ENCODE data around the gene MYL5. TPM values are rescaled to one million over a fixed set of nuclear protein-coding genes. Genes with fewer than 3 reads are reported as not detected.

The MYL5 gene
- total and polyA plus RNA-seq, 10 of the 15 experiments (the other 5 are each of a cell fraction or from before 2014, with no cell fraction given): 1.2 to 13.8 (median 7.1) TPM

GRCh38 chr4:718460-718859, 44.1 kb downstream of the MYL5 start:
- no peak overlapping the region for H3K9ac ChIP-seq (ENCODE audit: control insufficient read depth, insufficient read depth, low read length)
- ChIA-PET CTCF (no interaction called here), POLR2A (no interaction called here), RAD21 (ENCODE audit: unreplicated experiment) (no interaction called here), SMC1A (ENCODE audit: uncharacterized antibody, unreplicated experiment) (no interaction called here)
- no peaks in the 10 kb centered on the region for H3K27me3 ChIP-seq (replicated peaks in 1 of 2; ENCODE audit: control insufficient read depth in 2 of 2, insufficient read depth in 2 of 2, low read length in 1 of 2)
- 81% methylated on average over 8 of the region's 8 CpGs for WGBS (ENCODE audit: insufficient coverage, insufficient replicate concordance, low lambda C conversion rate, missing lambda C conversion rate)
- peaks cover 2 to 11% of the 10 kb centered on the region in 2 experiments; a peak in 2 of 4 replicates for H3K36me3 ChIP-seq (ENCODE audit: control insufficient read depth in 2 of 2, insufficient read depth in 2 of 2, low read length in 1 of 2)
- in situ Hi-C loops (cut with MboI) (no loop called here), intact Hi-C loops (cut with micrococcal nuclease; ENCODE audit: unreplicated experiment) (no loop called here)
- ATAC-seq (no peak), DNase-seq (ENCODE audit: low read depth, low spot score) (no peak), FAIRE-seq (no peak)
- no peak overlapping the region for H3K4me3 ChIP-seq
- H3K9me3 ChIP-seq (replicated peaks; ENCODE audit: control insufficient read depth, insufficient read depth, low read length): no peaks in the 10 kb centered on the region; the same call in 2 of the 3 replicates
- no peak overlapping the region for H3K4me2 ChIP-seq (ENCODE audit: control insufficient read depth, insufficient read depth)
- H2AFZ ChIP-seq (ENCODE audit: control insufficient read depth, low read depth, low read length): no peak overlapping the region
- H3K4me1 ChIP-seq (ENCODE audit: control insufficient read depth, insufficient read depth, low read length): no peaks in the 10 kb centered on the region
- H3K27ac ChIP-seq (ENCODE audit: control insufficient read depth, insufficient read depth): no peak overlapping the region
- peaks cover 15% of the 10 kb centered on the region for H3K79me2 ChIP-seq (ENCODE audit: control insufficient read depth, insufficient read depth, low read length)
- BruUV-seq (replicated peaks): no TSS peak
- peaks cover 2% of the 10 kb centered on the region; the same call in 1 of the 2 replicates for H4K20me1 ChIP-seq (ENCODE audit: control insufficient read depth, insufficient read depth)
- TF ChIP-seq BRCA1 (IDR thresholded peaks at IDR 0.05; ENCODE audit: low read depth, low read length) (no peak), KDM1A (IDR thresholded peaks at IDR 0.05; ENCODE audit: borderline replicate concordance) (no peak), ZBTB4 (CRISPR knock-in tag; IDR thresholded peaks at IDR 0.05) (no peak), MEF2A (IDR thresholded peaks at IDR 0.05; ENCODE audit: insufficient read depth, low read depth, low read length) (no peak), MXI1 (IDR thresholded peaks at IDR 0.05; ENCODE audit: low read depth, low read length) (no peak), CUX1 (IDR thresholded peaks at IDR 0.05; ENCODE audit: insufficient replicate concordance, low read depth, low read length) (no peak), GATAD2B (conservative IDR thresholded peaks at IDR 0.05; ENCODE audit: low read depth) (no peak), BACH1 (IDR thresholded peaks at IDR 0.05; ENCODE audit: borderline replicate concordance) (no peak), BCLAF1 (IDR thresholded peaks at IDR 0.05) (no peak), SPI1 (IDR thresholded peaks at IDR 0.05; ENCODE audit: borderline replicate concordance, insufficient read depth, low read depth, low read length) (no peak), YBX1 (IDR thresholded peaks at IDR 0.05) (no peak), SMAD1 (IDR thresholded peaks at IDR 0.05; ENCODE audit: low read depth, partially characterized antibody) (no peak), CBX3 (IDR thresholded peaks at IDR 0.05; ENCODE audit: borderline replicate concordance, low read depth) (no peak), MEF2B (IDR thresholded peaks at IDR 0.05; ENCODE audit: partially characterized antibody, poor library complexity, severe bottlenecking) (no peak)

Data from GM12878 (cell line).